Rectal smooth muscle tissue (tissue), 1 donor: ENCODE results near the gene LCLAT1.

ENCODE experiments used
- H3K27ac ChIP-seq: one replicate; pipeline ENCODE4 v1.7.0; 2013; ENCODE audit warnings: low read depth, low read length, inconsistent platforms
- H3K27me3 ChIP-seq: one replicate; pipeline ENCODE4 v1.7.0; 2013; ENCODE audit warnings: low read length; ENCODE audit not compliant: control insufficient read depth, insufficient read depth
- H3K36me3 ChIP-seq: one replicate; pipeline ENCODE4 v1.7.0; 2013; ENCODE audit warnings: low read length; ENCODE audit not compliant: control insufficient read depth, insufficient read depth
- H3K4me1 ChIP-seq: one replicate; pipeline ENCODE4 v1.7.0; 2013; ENCODE audit warnings: low read length; ENCODE audit not compliant: control insufficient read depth, insufficient read depth
- H3K4me3 ChIP-seq: one replicate; pipeline ENCODE4 v1.7.0; 2013; ENCODE audit warnings: low read length
- H3K9ac ChIP-seq: one replicate; pipeline ENCODE4 v1.7.0; 2013; ENCODE audit warnings: low read length

Gene LCLAT1

DNA sequence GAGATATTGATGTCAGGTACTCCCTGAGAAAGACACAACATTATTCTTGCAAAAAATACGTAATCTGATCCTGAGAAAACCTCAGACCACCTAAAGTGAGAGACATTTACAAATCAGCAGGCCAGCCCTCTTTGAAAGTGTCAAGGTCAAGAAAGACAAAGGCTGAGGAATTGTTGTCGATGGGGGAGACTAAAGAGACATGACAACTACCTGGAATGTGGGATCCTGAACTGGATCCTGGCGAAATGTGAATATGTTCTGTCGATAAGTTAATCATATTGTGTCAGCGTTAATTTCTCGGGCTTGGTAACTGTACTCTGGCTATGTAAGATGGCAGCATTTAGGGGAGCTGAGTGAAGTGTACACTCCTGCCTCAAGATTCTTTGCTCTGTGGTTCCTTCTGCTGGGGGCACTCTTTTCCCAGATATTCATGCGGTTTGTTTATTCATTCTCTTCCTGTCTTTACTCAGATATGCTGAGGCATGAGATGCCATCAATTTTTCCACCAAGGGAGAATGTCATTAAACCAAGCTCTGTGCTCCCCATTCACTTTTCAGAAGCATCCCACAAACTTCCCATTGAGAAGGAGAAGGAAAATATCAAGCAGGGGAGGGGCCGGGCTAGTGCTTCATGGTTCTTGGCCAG lies 205.3 kb downstream of the LCLAT1 start:
- no peak overlapping the region for H3K9ac ChIP-seq
- no peaks in the 10 kb centered on the region for H3K27me3 ChIP-seq
- H3K27ac ChIP-seq, result no peak overlapping the region
- no peak overlapping the region for H3K4me3 ChIP-seq
- no peaks in the 10 kb centered on the region for H3K36me3 ChIP-seq
- no peaks in the 10 kb centered on the region for H3K4me1 ChIP-seq

DNA sequence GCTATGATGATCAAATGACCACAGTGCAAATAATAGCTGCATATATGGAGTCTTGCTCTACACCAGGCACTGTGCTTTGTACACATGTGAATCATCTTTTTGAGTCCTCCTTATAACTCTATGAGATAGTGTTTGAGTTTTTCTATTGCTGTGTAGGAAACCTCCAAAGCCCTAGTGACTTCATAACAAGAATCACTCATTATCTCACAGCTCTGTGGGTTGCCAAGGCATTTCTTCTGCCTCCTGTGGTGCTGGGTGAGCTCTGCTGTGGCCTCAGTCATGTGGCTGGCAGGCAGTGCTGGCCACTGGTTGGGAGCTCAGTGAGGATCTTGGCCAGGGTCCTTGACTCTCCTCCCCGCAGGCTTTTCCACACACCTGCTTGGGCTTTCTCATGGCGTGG lies 206.8 kb downstream of the LCLAT1 start:
- no peaks in the 10 kb centered on the region for H3K4me1 ChIP-seq
- no peaks in the 10 kb centered on the region for H3K36me3 ChIP-seq
- H3K9ac ChIP-seq, result no peak overlapping the region
- H3K4me3 ChIP-seq, result no peak overlapping the region
- H3K27me3 ChIP-seq, result no peaks in the 10 kb centered on the region
- H3K27ac ChIP-seq, result no peak overlapping the region

DNA sequence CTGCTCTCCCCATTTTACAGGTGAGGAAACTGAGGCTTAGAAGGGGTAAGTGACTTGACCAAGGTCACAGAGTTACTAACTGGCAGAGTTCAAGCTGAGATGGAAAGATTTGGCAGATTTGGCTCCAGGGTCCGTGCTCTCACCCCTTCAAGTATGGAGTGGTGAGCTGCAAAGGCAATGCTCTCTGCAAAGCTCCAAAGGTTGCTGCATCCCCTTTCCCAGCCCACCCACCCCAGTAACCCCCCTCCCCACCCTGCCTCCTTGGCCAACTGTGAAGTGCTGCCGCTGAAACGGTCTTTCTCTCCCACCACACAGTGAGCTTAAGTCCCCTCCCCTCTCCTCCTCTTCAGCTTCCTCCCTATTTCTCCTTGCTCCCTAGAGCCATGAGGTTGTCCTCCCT lies 207.4 kb downstream of the LCLAT1 start:
- Histone ChIP-seq H3K36me3 (no peaks in the 10 kb centered on the region), H3K27me3 (no peaks in the 10 kb centered on the region), H3K27ac (no peak overlapping the region), H3K4me1 (no peaks in the 10 kb centered on the region), H3K9ac (no peak overlapping the region), H3K4me3 (no peak overlapping the region)

DNA sequence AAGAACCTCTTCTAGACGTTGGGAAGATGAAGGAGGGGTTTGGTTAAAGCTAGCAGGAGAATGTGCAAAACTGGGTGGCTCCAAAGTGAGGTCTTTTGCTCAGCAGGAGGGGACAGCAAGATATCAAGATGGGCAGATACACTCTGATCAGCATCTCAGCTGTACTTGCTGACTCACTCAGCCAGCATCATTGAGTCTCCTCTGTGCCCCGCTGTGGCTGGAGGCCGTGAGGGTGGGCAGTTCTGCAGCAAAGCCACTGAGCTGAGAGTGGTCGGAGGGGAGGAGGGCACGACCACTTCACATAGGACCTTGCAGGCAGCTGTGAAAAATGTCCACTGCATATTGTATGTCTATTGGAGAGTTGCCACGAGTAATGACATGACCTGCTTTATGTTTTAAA lies 208.2 kb downstream of the LCLAT1 start:
- H3K27me3 ChIP-seq, result no peaks in the 10 kb centered on the region
- H3K27ac ChIP-seq, result no peak overlapping the region
- H3K4me1 ChIP-seq, result no peaks in the 10 kb centered on the region
- no peaks in the 10 kb centered on the region for H3K36me3 ChIP-seq
- no peak overlapping the region for H3K4me3 ChIP-seq
- H3K9ac ChIP-seq, result no peak overlapping the region

DNA sequence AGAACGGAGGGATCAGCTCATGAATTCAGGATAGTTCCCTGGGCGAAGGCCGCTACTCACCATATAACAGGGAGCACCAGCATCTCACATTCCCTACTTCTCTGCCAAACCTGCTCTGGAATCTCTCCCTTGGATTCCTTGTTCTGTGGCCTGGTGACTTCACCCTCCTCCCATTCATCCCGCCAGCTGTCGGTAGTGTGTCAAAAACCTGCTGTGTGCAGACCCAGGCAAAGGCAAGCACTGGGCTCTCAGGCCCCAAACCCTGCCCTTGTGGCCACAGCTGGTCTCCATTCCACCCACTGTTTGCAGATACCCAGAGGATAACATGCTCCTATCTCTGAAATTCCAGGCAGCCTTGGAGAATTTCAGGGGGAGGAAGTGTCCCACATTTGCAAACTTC lies 208.6 kb downstream of the LCLAT1 start:
- Histone ChIP-seq H3K4me3 (no peak overlapping the region), H3K4me1 (no peaks in the 10 kb centered on the region), H3K36me3 (no peaks in the 10 kb centered on the region), H3K27me3 (no peaks in the 10 kb centered on the region), H3K27ac (no peak overlapping the region), H3K9ac (no peak overlapping the region)

DNA sequence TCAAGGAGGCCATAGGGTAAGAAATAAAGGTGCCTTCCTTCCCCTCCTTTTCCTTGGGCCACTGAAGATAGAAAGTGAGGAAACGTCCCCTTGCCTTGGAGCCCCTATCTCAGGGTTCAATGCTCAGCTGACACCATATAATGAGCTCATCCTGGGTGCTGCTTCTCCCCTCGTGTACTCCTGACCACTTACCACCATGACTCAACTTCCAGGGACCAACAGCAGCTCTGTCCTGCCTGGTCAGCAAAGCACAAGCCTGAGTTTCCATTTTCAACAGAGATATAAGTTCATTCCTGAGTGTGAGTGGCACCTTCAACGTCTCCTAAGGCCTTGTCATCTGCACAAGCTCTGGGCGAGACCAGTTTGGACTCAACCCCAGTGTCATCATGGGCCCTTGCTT lies 209.0 kb downstream of the LCLAT1 start:
- H3K4me3 ChIP-seq, result no peak overlapping the region
- H3K9ac ChIP-seq, result no peak overlapping the region
- no peaks in the 10 kb centered on the region for H3K4me1 ChIP-seq
- H3K27me3 ChIP-seq, result no peaks in the 10 kb centered on the region
- H3K27ac ChIP-seq, result no peak overlapping the region
- no peaks in the 10 kb centered on the region for H3K36me3 ChIP-seq

DNA sequence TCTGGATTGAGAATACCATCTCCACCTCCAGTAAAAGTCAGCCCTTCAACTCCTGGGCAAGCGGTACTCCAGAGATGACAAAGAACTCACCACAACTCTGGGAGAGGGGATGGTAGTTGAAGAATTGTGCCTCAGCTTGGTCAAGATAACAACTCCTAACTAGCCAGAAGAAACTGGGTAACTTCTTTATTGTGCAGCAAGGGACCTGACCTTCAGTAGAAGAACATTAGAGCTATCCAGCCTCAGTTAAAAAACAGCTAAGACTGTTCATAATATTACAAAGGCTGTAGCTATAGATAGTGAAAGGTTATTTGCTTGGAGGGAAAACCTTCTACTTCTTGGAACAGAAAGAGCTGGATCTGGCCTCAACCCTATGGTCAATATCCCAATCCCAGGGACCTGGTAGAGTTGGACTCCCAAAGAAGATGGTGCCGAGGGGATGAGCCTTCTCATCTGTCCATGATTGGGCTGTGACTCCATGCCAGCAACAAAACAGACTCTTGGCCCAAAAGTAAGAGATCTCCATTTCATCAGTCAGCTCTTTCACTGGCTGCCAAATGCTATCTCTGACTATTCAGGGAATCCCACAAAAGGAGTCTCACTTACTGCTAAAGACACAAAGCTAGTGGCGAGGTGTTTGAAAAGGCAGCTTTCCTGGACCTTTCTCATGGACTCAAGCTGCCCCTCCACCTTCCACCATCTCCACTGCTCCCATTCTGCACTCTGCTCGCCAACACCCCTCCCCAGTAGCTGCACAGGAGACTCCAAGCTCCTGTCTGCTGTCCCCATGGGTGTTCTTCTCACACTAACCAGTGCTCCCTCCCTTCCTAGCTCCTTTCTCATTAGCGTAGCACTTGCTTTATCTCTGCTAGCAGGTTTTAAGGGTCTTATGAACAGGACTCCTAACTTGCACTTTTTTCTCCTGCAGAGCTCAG lies 214.4 kb downstream of the LCLAT1 start:
- Histone ChIP-seq H3K27ac (no peak overlapping the region), H3K36me3 (no peaks in the 10 kb centered on the region), H3K27me3 (no peaks in the 10 kb centered on the region), H3K4me3 (no peak overlapping the region), H3K4me1 (peaks cover 4% of the 10 kb centered on the region), H3K9ac (no peak overlapping the region)

DNA sequence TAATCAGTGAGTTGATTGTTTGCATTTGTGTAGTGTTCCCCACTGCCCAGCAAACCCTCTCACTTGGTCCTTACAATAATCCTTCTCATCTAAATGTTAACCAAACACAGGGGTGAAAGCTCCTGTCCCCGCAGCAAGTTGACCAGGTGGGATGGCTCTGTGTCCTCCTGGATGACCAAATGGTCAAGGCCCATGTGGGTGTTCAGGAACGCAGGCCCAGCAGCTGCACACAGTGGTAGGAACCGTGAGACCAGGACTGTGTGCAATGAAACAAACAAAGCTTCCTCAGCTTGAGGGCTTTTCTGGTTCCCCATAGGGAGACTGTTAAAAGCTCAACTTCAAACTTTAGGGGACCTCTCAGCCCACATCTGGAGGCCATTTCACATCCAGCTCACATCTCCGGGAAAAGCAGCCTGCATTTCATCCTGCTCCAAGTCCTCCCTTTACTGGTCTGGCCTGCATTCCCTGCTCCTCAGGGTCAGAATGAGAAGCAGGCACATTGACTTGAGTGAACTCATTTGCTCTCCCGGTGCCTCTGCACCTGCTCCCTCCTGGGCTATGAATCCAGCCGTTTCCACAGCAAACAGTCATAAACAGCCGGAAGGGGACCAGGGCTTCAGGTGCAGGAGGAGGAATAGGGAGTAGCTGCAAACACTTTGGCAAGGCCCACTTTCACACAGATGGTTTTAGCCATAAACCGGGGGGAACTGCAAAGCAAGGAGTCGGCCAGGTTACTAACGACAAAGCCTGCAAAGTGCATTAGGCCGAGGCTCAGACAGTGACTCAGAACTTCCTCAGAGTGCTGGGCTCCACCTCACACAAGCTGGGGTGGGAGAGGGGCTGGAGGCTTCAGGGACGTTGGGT lies 215.5 kb downstream of the LCLAT1 start:
- H3K9ac ChIP-seq, result no peak overlapping the region
- H3K36me3 ChIP-seq, result no peaks in the 10 kb centered on the region
- peaks cover 4% of the 10 kb centered on the region for H3K4me1 ChIP-seq
- no peaks in the 10 kb centered on the region for H3K27me3 ChIP-seq
- H3K4me3 ChIP-seq, result no peak overlapping the region
- H3K27ac ChIP-seq, result no peak overlapping the region

DNA sequence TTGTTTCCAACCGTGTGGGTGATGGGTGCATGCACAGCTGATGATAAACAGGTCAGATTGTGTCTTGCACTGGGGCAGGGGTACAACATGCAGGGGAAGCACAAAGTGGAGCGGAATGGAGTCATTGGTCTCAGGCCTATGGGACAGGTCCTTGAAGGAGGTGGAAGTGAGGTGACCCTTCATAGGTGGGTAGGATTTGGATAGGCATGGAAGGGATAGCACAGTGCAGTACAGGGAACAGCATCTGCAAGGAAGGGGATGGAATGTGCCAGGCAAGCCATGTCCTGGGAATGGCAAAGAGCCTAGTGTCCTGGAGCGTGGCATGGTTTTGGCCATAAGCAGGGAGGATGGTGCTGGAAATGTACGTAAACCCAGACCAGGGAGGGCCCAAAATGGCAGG lies 216.3 kb downstream of the LCLAT1 start:
- H3K4me3 ChIP-seq, result no peak overlapping the region
- no peak overlapping the region for H3K9ac ChIP-seq
- no peaks in the 10 kb centered on the region for H3K36me3 ChIP-seq
- H3K4me1 ChIP-seq, result peaks cover 4% of the 10 kb centered on the region
- no peak overlapping the region for H3K27ac ChIP-seq
- no peaks in the 10 kb centered on the region for H3K27me3 ChIP-seq

DNA sequence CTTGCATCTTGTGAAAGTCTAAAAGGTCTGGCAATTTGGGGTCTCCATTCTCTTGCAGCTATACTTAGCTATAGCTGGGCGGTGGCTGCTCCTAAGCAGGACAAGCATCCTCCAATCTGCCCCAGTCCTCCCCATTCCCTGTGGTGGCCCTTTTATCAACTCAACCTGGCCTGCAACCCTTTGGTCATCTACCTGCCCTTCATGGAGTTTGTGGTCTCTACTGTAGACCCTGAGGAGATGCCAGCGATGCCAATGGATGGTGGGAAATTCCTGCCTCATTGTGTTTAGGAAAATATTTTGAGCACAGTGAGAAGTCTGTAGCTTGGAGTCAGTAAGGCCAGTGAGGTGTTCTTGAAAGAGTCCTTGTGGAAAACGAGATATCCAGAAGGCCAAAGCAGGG lies 216.8 kb downstream of the LCLAT1 start:
- Histone ChIP-seq H3K4me1 (peaks cover 4% of the 10 kb centered on the region), H3K9ac (no peak overlapping the region)

DNA sequence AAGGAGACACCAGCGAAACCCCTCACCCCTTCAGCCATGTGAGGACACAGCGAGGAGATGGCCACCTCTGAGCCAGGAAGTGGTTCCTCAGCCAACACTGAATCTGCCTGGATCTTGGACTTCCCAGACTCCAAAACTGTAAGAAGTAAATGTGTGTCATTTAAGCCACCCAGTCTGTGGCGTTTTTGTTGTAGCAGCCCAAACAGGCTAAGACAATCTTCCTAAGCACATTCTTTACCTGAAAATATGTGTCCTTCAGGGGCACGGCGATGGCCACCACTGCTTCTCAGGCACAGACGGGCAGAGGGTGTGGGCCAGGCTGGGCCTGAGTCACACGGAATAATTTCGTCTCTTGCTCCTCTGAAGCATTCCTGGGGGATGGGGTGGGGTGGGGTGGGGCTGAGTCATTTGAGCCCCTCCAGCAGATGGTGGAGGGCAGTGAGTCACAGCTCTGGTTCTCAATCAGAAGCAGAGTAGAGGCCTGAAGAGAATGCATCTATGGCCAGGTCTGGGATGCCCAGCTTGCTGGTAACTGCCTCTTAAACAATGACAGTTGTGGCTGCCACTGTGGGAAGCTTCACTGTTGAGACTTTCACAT lies 217.8 kb downstream of the LCLAT1 start:
- no peaks in the 10 kb centered on the region for H3K27me3 ChIP-seq
- no peaks in the 10 kb centered on the region for H3K36me3 ChIP-seq
- H3K9ac ChIP-seq, result no peak overlapping the region
- peak overlapping the region; percentile 47 for H3K27ac ChIP-seq
- H3K4me3 ChIP-seq, result no peak overlapping the region
- peaks cover 4% of the 10 kb centered on the region for H3K4me1 ChIP-seq

More for the DNA sequence above, 216.8 kb downstream of the LCLAT1 start:
- Histone ChIP-seq H3K4me3 (no peak overlapping the region), H3K36me3 (no peaks in the 10 kb centered on the region), H3K27ac (no peak overlapping the region), H3K27me3 (no peaks in the 10 kb centered on the region)

DNA sequence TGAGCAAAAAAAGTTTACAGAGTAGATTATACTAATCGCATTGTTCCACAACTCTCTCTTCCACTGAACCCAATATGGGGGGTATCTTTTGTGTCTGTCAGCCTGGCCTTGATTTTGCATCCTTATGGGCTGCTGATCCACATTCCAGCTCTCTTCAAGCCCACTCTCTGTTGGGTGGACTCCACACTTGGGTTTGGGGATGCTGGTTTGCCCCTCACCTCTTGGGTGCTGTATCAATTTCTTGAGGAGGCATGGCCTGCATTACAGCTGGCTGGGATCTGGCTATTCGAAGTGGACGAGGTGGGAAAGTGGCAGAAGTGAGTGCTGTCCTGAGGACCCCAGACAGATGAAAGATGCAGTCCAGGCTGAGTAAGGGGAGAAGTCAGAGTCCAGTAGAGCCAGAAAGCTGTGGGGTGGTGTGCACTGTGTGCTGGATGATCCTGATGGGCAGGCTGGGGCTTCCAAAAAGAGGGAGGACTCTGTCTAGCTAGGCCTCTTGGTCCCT lies 218.8 kb downstream of the LCLAT1 start:
- no peak overlapping the region for H3K4me3 ChIP-seq
- H3K36me3 ChIP-seq, result no peaks in the 10 kb centered on the region
- peaks cover 4% of the 10 kb centered on the region for H3K4me1 ChIP-seq
- H3K9ac ChIP-seq, result no peak overlapping the region
- H3K27ac ChIP-seq, result peak overlapping the region; percentile 51
- no peaks in the 10 kb centered on the region for H3K27me3 ChIP-seq
